Spleen (tissue), 7 donors: ENCODE measurements around the gene MYLK2.

ENCODE experiments used
- CTCF ChIP-seq, 11 experiments: fragments of 200-600 bp in 7 of 11; fragments of 450-650 bp in 4 of 11; sonication (generic) in 4 of 11; IDR thresholded peaks in 8 of 11; conservative IDR thresholded peaks in 3 of 11; 1 replicate in 7 of 11; 2 replicates in 4 of 11; pipeline versions ENCODE4 v1.4.0 to v1.8.0; 2016 to 2021; ENCODE audit warnings: antibody characterized with exemption in 11 of 11, inconsistent platforms in 4 of 11, mild to moderate bottlenecking in 1 of 11
- POLR2A ChIP-seq, 3 donors: fragments of 450-650 bp; IDR thresholded peaks; one replicate each; pipeline ENCODE4 v1.5.1; 2017; ENCODE audit warnings: antibody characterized with exemption in 3 of 3, mild to moderate bottlenecking in 1 of 3
- POLR2AphosphoS5 ChIP-seq, 3 donors: sonication (generic); formaldehyde crosslinking; IDR thresholded peaks; one replicate each; pipeline ENCODE4 v1.5.1; 2017; ENCODE audit warnings: antibody characterized with exemption in 3 of 3
- donor health status: DM: no; HTN: no; CAD: no; lungs with moderate emphysema.
- donor health status: DM: no; HTN: no; CAD: no.
- donor health status: DM: no; HTN: no; CAD: no.

- TF ChIP-seq CTCF (IDR thresholded peaks at IDR 0.05 in 8 of 11, conservative IDR thresholded peaks at IDR 0.05 in 3 of 11) = no peak
- no peak for TF ChIP-seq POLR2A (IDR thresholded peaks at IDR 0.05)
- TF ChIP-seq POLR2AphosphoS5 (IDR thresholded peaks at IDR 0.05) = no peak
Observed at GRCh38 chr20:31861135-31861384, 41.9 kb downstream of the MYLK2 start.
